ENCODE results near the gene CDC37.
A peak's percentile ranks its signal among the peaks of the same experiment; 100 is the strongest.
"Not testable (repeated sequence)": the region's sequence is repeated elsewhere in the genome, so short reads cannot be mapped to it uniquely, and the experiment has no call there.

Gene CDC37

DNA sequence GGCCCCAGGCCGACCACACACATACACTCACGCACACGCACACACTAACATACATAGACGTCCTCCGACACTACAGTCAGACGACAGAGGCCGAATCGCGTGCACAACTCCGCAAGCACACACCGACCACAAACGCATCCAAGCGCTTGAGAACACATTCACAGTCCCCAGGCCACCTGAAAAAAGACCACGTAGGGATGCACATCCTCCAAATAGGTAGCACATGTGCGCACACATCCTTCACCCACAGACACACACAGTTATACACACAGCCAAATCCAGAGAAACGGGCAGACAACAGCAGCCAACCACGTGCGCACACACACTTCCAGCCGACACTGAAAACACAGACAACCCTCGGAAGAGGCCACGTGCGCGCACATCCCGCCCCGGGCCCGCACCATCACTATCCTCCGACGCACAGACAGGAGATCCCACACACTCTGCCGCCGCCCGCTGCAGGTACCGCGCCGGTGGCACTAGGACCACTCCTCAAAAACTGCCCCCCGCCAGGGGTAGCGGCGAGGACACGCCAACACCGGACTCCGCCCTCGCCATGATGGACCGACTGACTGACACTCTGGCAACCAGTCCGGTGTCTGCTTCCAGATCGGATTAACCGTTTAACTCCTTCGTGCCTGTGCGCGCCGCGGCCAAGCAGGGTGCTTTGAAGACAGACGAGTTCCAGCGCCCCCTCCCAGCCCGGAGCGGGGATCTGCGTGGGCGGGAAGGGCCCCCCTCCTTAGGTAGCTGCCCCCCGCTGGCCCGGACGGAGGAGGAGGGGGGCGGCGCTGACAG lies 16.5 kb upstream of the CDC37 start:
- no peak for DNase-seq

GRCh38 chr19:10419200-10419645 lies 15.9 kb upstream of the CDC37 start:
- no peak for DNase-seq

DNA sequence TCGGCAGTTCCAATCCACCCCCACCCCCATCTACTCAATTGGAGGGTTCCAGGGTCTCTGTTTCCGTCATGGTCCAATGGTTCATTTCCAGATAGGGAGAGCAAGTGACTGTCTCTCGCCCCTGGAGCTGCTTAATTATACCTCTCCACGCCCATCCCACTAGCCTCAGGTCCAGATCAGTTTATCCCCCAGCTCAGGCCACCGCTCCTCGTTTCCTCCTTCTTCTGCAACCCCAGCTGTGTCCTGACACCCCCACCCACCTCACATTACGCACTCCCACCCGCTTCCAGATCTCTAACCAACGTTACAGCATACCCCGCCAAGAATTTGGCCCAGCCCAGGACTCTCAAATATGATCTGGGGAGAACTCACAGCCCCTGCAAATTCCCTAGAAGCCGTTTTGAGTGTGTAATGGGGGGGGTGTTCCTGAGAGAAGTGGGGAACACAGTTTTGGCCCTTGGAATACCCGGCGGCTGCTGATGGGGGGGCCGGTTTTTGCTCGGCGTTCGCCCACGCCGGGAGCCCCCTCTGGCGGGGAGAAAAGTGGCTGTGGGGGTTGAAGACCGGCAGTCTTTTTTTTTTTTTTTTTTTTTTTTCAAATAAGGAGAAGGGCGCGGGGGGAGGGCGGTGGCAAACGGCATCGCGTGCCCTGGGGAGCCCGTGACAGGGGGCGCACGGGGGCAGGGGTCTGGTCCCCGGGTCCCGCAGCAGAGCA lies 15.3 kb upstream of the CDC37 start:
- no peak for DNase-seq

- no peak for DNase-seq
Measured at GRCh38 chr19:10418235-10418484, 14.8 kb upstream of the CDC37 start.

DNA sequence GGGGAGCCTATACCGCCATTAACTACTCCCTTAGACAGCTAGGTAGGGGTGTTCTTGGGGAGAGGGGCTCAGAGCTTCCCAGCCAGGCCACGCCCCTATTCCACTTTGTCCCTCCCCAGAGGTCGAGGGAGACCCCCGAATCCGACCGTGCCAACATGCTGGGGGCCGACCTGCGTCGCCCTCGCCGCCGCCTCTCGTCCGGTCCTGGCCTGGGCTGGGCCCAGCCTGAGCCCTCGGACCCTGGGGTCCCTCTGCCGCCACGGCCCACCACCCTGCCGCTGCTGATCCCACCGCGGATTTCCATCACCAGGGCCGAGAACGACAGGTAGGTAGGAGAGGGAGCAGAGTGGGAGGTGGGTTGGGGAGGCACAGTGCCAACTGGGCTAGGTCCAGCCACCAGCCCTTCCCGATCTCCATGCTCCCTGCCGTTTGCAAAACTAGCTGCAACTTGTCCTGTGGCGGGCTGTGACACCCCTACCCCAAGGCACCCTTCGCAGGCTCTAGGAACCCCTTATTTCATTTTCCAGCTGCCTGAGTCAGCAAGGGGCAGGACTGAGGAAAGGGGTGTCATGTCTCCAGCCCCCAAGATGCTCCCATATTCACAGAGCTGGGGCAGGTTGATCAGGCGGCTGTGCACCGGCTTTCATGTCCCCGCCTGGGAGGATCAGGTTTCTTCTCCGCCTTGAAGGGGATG lies 14.3 kb upstream of the CDC37 start:
- DNase-seq: no peak

DNA sequence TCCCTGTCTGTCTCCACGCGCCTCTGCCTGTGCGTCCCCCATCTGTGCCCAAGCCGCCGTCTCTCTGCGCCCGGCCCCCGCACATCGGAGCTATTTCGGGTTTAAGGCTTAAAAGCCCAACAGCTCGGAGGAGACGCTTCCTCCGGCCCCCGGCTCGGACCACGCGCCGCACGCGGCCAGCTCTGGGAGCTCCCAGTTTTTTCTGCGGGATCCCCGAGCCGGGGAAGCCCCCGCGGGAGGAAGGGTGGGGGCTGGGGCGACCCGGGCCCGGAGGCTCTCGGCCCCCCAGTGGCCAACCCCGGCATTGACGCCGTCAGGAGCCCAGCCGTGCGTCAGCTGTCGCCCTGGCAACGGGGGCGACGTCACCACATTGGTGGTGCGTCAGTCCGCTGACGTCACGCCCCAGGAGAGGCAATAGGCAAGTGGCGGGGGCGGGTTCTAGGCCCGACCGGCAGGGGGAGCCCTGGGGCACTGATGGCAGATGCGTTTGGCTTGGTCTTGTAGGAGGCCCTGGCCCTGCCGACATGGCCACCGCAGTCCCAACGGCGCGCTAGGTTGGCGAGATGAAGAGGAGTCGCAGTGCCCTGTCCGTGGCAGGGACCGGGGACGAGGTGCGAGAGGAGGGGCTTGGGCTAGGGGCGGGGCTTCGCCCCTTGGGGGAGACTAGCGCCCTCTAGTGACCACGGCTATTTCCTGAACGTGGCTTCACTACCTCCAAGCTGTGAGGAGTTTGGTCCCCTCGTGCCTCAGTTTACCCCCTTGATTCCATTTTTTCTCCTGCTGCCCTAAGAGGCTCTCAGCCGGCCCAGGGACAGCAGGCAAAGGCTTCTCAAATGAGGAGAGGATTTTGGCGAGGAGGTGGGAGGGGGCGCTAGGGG lies 13.3 kb upstream of the CDC37 start:
- peak; percentile 50 for DNase-seq

DNA sequence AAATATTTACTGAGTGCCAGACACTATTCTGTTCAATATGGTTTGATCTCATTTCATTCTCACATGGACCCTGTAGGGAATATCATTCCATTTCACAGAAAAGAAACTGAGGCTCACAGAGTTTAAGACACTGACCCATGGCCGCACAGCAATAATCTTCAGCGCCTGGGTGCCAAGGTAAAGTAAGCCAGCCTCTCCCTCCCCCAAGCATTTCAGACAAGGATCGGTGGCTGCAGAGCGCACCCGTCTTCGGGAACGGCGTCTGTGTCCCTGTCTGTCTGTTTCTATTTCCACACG lies 12.7 kb upstream of the CDC37 start:
- DNase-seq: no peak

- no peak for DNase-seq
Measured at GRCh38 chr19:10412257-10412977, 9.1 kb upstream of the CDC37 start.

DNA sequence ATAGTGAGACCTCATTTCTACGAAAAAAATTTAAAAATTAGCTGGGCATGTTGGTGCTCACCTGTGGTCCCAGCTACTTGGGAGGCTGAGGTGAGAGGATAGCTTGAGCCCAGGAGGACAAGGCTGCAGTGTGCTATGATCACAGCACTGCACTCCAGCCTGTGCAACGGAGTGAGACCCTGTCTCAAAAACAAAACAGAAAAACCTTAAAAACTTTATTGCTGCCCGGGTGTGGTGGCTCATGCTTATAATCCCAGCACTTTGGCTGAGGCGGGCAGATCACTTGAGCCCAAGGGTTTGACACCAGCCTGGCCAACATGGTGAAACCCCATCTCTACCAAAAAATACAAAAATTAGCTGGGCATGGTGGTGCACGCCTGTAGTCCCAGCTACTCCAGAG lies 7.9 kb upstream of the CDC37 start:
- not testable (repeated sequence) for DNase-seq

GRCh38 chr19:10408511-10409283 lies 5.4 kb upstream of the CDC37 start:
- no peak for DNase-seq

- DNase-seq: no peak
Measured at GRCh38 chr19:10407096-10407495, 3.8 kb upstream of the CDC37 start.

- no peak for DNase-seq
Measured at GRCh38 chr19:10406191-10406590, 2.8 kb upstream of the CDC37 start.

DNA sequence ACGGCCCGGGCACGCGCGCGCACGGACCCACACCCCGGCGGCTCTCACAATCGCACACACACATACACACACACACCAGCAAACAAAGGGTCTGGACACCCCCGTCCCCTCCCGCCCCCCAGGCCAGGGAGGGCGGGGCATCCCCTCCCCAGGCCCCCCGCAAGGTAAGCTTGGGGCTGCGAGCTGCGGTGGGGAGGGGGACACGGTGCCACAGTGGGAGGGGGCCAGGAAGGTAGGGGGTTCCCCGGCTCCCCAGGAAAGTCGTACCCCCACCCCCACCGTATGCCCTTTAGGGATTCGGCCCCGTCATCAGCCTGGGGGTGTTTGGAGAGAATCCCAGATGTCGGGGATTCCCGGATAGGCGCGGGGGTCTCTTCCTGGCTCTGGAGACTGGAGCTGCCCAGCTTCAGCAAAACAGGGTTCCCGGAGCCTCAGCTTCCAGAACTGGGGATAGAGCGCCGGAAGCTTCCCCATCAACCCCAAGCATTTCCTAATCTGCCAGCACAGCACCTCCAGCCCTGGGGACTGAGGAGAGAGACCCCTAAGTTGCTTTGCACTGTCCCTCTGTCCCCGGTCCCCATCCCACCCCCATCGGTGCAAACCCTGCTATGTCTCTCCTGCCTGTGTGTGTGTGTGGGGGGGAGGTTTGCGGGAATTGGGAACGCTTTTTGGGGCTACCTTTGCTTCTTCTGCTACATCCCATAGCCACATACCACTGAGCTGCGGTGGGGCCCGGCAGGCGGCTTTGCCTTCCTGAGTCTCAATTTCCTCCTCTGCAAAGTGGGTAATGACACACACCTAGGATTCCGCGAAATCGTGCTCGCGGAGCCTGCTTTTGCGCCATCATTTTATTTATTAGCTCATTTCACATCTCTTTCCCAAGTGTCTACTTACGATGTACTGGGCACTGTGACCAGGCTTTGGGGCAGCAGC lies 1.8 kb upstream of the CDC37 start:
- no peak for DNase-seq

GRCh38 chr19:10402441-10403038 lies 802 bp downstream of the CDC37 start:
- DNase-seq: no peak

DNA sequence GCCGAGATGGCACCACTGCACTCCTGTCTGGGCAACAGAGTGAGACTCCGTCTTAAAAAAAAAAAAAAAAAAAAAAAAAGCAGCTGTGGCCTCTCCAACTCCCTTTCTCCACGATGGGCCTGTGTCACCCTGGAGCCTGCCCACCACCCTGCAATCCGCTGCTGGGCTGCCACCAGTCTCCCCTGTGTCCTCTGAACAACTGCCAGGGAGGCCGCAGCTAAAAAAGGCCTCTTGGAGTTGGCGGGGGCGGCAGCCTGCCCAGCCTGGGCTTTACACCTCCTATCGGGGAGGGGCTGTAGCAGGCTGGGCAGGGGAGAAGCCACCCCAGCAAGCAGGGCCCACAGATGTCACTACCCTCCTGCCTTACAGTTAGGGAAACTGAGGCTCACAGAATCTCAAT lies 3.5 kb downstream of the CDC37 start:
- no peak for DNase-seq

- DNase-seq: not testable (repeated sequence)
Measured at GRCh38 chr19:10399340-10399739, 4.0 kb downstream of the CDC37 start.

DNA sequence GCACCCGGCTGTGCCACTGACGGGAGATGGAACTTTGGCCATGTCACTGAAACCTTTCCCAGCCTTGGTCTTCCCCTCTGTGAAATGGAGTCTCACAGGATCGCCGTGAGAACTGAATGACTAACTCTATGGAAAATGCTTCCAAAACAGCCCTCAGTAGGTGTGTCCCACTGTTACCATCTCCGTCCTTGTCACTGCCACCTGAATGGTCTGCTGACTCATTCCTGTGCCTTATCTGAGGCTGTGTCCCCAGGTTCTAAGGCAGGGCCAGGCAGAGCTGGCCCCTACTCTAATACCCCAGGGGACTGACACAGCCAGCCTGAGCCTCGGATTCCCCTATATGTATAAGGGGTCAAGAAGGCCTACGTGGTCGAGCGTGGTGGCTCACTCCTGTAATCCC lies 4.5 kb downstream of the CDC37 start:
- no peak for DNase-seq

GRCh38 chr19:10395917-10396316 lies 7.4 kb downstream of the CDC37 start:
- DNase-seq: no peak

DNA sequence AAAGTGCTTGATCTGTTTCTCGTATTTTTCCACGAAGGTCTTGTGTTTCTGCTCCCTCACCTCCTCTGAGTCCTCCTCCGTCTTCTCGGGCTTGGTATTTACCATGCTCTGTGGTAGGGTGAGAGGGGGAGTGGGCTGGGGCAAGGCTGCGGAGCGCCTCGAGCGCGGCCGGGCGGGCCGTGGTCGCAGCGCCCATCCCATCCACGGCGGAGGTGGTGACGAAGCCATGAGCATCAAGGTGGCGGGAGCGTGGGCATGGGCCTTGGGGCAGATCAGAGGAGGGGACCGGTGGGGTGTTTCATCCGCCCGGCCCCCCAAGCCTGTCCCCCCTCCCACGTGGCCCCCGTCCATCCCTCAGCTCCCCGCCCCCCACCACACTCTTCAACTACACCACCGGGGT lies 7.9 kb downstream of the CDC37 start:
- no peak for DNase-seq

DNA sequence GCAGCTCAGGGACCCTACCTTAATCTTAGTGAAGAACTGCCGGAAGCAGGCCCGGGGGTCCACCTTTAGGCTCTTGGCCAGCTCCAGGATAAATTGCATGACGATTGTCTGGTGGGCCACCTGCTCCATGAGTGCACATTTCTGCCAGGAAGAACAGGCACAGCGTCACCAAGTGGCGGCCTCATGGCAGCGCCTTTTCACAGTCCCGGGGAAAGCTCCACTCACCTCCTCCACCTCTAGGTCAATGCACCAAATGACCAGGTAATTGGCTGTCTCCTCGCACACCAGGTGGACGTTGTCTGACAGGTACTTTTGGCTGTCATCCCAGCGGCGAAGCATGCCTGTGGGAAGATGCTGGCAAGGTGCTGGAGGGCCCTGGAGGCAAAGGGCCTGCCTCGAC lies 8.3 kb downstream of the CDC37 start:
- no peak for DNase-seq

Data from NCI-H2107 (cell line).